Measurements from ENCODE around the gene FRMD4B. TPM values are rescaled to one million over a fixed set of nuclear protein-coding genes. Genes with fewer than 3 reads are reported as not detected.

The FRMD4B gene
- total RNA-seq, 1 donor from 2014 or later: 17.3 TPM

DNA sequence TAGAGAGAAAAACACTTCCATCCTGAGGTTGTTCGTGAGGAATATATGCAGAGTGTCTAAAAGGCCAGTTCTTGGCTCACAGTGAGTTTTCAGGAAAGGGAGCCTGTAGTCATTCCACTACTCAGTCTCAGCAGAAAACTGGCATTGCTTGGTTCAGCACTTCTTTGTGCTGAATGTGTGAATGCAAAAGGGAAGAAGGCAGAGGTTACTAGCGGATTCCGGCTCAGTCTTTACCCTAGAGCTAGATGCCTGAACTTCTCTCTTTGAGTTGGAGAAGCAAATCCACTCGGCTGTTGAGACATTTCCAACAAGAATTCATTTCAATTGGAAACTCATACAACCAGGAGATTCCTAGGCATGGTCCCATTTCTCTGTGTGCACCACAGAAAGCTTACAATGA is 23.1 kb upstream of the FRMD4B start:
- Histone ChIP-seq H4K20me1 (ENCODE audit: low read depth) (no peaks in the 10 kb centered on the region), H3K36me3 (no peaks in the 10 kb centered on the region), H3K79me2 (ENCODE audit: low read depth) (no peaks in the 10 kb centered on the region), H3K27me3 (no peaks in the 10 kb centered on the region), H3K4me1 (no peaks in the 10 kb centered on the region), H3F3A (ENCODE audit: low read depth) (no peaks in the 10 kb centered on the region), H3K4me3 (no peak overlapping the region), H3K9ac (no peak overlapping the region), H3K27ac (no peak overlapping the region), H2AFZ (replicated peaks) (no peak overlapping the region), H3K9me3 (ENCODE audit: low read depth) (no peaks in the 10 kb centered on the region), H3K4me2 (no peak overlapping the region)
- Mint-ChIP-seq H3K4me1 (no peaks in the 10 kb centered on the region), H3K27ac (no peak overlapping the region), H3K9me3 (peaks cover 3% of the 10 kb centered on the region), H3K4me3 (no peak overlapping the region), H3K36me3 (no peaks in the 10 kb centered on the region), H3K27me3 (ENCODE audit: insufficient read depth, low read depth) (peaks cover 9% of the 10 kb centered on the region)
- no peak for TF ChIP-seq CTCF (IDR thresholded peaks at IDR 0.05)
- TF ChIP-seq EZH2 (IDR thresholded peaks at IDR 0.05): no peak
- TF ChIP-seq EZH2phosphoT487 (IDR thresholded peaks at IDR 0.05): no peak
- no peak for DNase-seq (ENCODE audit: low spot score)

GRCh38 chr3:69408542-69408941 is 22.7 kb upstream of the FRMD4B start:
- Histone ChIP-seq H3F3A (ENCODE audit: low read depth) (no peaks in the 10 kb centered on the region), H3K4me2 (no peak overlapping the region), H4K20me1 (ENCODE audit: low read depth) (no peaks in the 10 kb centered on the region), H2AFZ (replicated peaks) (no peak overlapping the region), H3K27ac (no peak overlapping the region), H3K4me1 (no peaks in the 10 kb centered on the region), H3K9me3 (ENCODE audit: low read depth) (no peaks in the 10 kb centered on the region), H3K4me3 (no peak overlapping the region), H3K36me3 (no peaks in the 10 kb centered on the region), H3K27me3 (no peaks in the 10 kb centered on the region), H3K9ac (no peak overlapping the region), H3K79me2 (ENCODE audit: low read depth) (no peaks in the 10 kb centered on the region)
- Mint-ChIP-seq H3K27ac (no peak overlapping the region), H3K9me3 (peaks cover 3% of the 10 kb centered on the region), H3K36me3 (no peaks in the 10 kb centered on the region), H3K27me3 (ENCODE audit: insufficient read depth, low read depth) (peaks cover 9% of the 10 kb centered on the region), H3K4me1 (no peaks in the 10 kb centered on the region), H3K4me3 (no peak overlapping the region)
- DNase-seq (ENCODE audit: low spot score): no peak
- TF ChIP-seq EZH2phosphoT487 (IDR thresholded peaks at IDR 0.05) (no peak), CTCF (IDR thresholded peaks at IDR 0.05) (no peak), EZH2 (IDR thresholded peaks at IDR 0.05) (no peak)

GRCh38 chr3:69407908-69408307 is 22.0 kb upstream of the FRMD4B start:
- no peak overlapping the region for H2AFZ ChIP-seq (replicated peaks)
- H3K36me3 ChIP-seq: no peaks in the 10 kb centered on the region
- Mint-ChIP-seq H3K4me3 (no peak overlapping the region), H3K9me3 (peaks cover 3% of the 10 kb centered on the region), H3K27ac (no peak overlapping the region), H3K4me1 (no peaks in the 10 kb centered on the region), H3K36me3 (no peaks in the 10 kb centered on the region), H3K27me3 (ENCODE audit: insufficient read depth, low read depth) (peaks cover 9% of the 10 kb centered on the region)
- no peaks in the 10 kb centered on the region for H3K27me3 ChIP-seq
- H3F3A ChIP-seq (ENCODE audit: low read depth): no peaks in the 10 kb centered on the region
- no peak for TF ChIP-seq EZH2phosphoT487 (IDR thresholded peaks at IDR 0.05)
- TF ChIP-seq CTCF (IDR thresholded peaks at IDR 0.05): no peak
- no peak for TF ChIP-seq EZH2 (IDR thresholded peaks at IDR 0.05)
- H3K79me2 ChIP-seq (ENCODE audit: low read depth): no peaks in the 10 kb centered on the region
- DNase-seq (ENCODE audit: low spot score): no peak
- H3K4me3 ChIP-seq: no peak overlapping the region
- H3K9ac ChIP-seq: no peak overlapping the region
- no peak overlapping the region for H3K4me2 ChIP-seq
- H3K9me3 ChIP-seq (ENCODE audit: low read depth): no peaks in the 10 kb centered on the region
- no peaks in the 10 kb centered on the region for H3K4me1 ChIP-seq
- H3K27ac ChIP-seq: no peak overlapping the region
- no peaks in the 10 kb centered on the region for H4K20me1 ChIP-seq (ENCODE audit: low read depth)

Data from neural progenitor cell (in vitro differentiated cells).